Peyer's patch (tissue), 4 donors: ENCODE results near the gene COL17A1. TPM values are rescaled to one million over a fixed set of nuclear protein-coding genes. Genes with fewer than 3 reads are reported as not detected.

Experiments used
- DNase-seq, 3 donors: peaks; one replicate each; pipeline ENCODE4 v3.0.0-alpha.2; 2017 to 2019
- H3K27ac ChIP-seq, 4 donors: fragments of 200-600 bp; sonication (generic); one replicate each; pipeline ENCODE4 v1.5.1; 2016 to 2019
- H3K27me3 ChIP-seq, 2 donors: fragments of 200-600 bp; sonication (generic); one replicate each; pipeline ENCODE4 v1.5.1; 2019
- H3K36me3 ChIP-seq, 3 donors: fragments of 200-600 bp; sonication (generic); one replicate each; pipeline ENCODE4 v1.5.1; 2016 to 2019
- H3K4me1 ChIP-seq, 4 donors: fragments of 200-600 bp; sonication (generic); one replicate each; pipeline ENCODE4 v1.5.1; 2016 to 2019
- H3K4me3 ChIP-seq, 4 donors: fragments of 200-600 bp; sonication (generic); 1 replicate in 3 of 4; 2 replicates in 1 of 4; pipeline ENCODE4 v1.5.1; 2016 to 2019; ENCODE audit warnings: mild to moderate bottlenecking in 1 of 4
- H3K9me3 ChIP-seq, 4 donors: fragments of 200-600 bp; sonication (generic); one replicate each; pipeline ENCODE4 v1.5.1; 2016 to 2019; ENCODE audit warnings: mild to moderate bottlenecking in 1 of 4
- CTCF ChIP-seq, 6 experiments: fragments of 450-650 bp in 4 of 6; fragments of 200-600 bp in 2 of 6; sonication (generic) in 1 of 6; IDR thresholded peaks; one replicate each; pipeline ENCODE4 v1.5.1; 2017 to 2019; ENCODE audit warnings: antibody characterized with exemption in 6 of 6, mild to moderate bottlenecking in 3 of 6, moderate library complexity in 1 of 6
- POLR2A ChIP-seq, 2 donors: fragments of 450-650 bp; IDR thresholded peaks; one replicate each; pipeline ENCODE4 v1.5.1; 2017; ENCODE audit warnings: antibody characterized with exemption in 2 of 2, mild to moderate bottlenecking in 2 of 2, moderate library complexity in 2 of 2
- total RNA-seq, 4 donors: library from RNA; depleted of rRNA; stranded (reverse); fragments of >200 nt; gene quantifications; one replicate each; pipeline ENCODE4 v1.1.0, GENCODE V29; 2016

COL17A1 gene
- total RNA-seq, 4 donors from 2014 or later: 4.1 to 240 (median 97.1) TPM

- Histone ChIP-seq H3K27me3 (no peaks in the 10 kb centered on the region), H3K4me3 (no peak overlapping the region), H3K27ac (peak overlapping the region in 2 of 4 donors; percentile 98 to 99), H3K9me3 (no peaks in the 10 kb centered on the region), H3K36me3 (no peaks in the 10 kb centered on the region), H3K4me1 (peaks cover 0 to 15% (median 2%) of the 10 kb centered on the region in 4 donors)
- no peak for DNase-seq
- no peak for TF ChIP-seq POLR2A (IDR thresholded peaks at IDR 0.05)
- TF ChIP-seq CTCF (IDR thresholded peaks at IDR 0.05): no peak
Measured at GRCh38 chr10:104119996-104120395, 34.3 kb upstream of the COL17A1 start.

GRCh38 chr10:104117839-104118323 lies 32.2 kb upstream of the COL17A1 start:
- peak overlapping the region in 3 of 4 donors; percentile 15 to 80 (median 71) for H3K27ac ChIP-seq
- H3K36me3 ChIP-seq: no peaks in the 10 kb centered on the region
- peaks cover 0 to 15% (median 2%) of the 10 kb centered on the region in 4 donors for H3K4me1 ChIP-seq
- peak in 1 of 3 donors; percentile 71 for DNase-seq
- H3K27me3 ChIP-seq: no peaks in the 10 kb centered on the region
- TF ChIP-seq CTCF (IDR thresholded peaks at IDR 0.05) (no peak), POLR2A (IDR thresholded peaks at IDR 0.05) (peak in 1 of 2 donors; percentile 4)
- H3K9me3 ChIP-seq: no peaks in the 10 kb centered on the region
- H3K4me3 ChIP-seq: peak overlapping the region in 1 of 4 donors; percentile 6

GRCh38 chr10:104113376-104113956 lies 27.8 kb upstream of the COL17A1 start:
- H3K36me3 ChIP-seq: no peaks in the 10 kb centered on the region
- H3K9me3 ChIP-seq: no peaks in the 10 kb centered on the region
- no peak overlapping the region for H3K4me3 ChIP-seq
- H3K27ac ChIP-seq: no peak overlapping the region
- H3K4me1 ChIP-seq: peaks cover 0 to 5% (median 0%) of the 10 kb centered on the region in 4 donors
- DNase-seq: no peak
- TF ChIP-seq CTCF (IDR thresholded peaks at IDR 0.05): no peak
- TF ChIP-seq POLR2A (IDR thresholded peaks at IDR 0.05): no peak
- H3K27me3 ChIP-seq: no peaks in the 10 kb centered on the region

GRCh38 chr10:104109908-104110662 lies 24.4 kb upstream of the COL17A1 start:
- H3K27ac ChIP-seq: peak overlapping the region in 2 of 4 donors; percentile 50 to 83
- DNase-seq: no peak
- H3K9me3 ChIP-seq: no peaks in the 10 kb centered on the region
- H3K27me3 ChIP-seq: no peaks in the 10 kb centered on the region
- no peaks in the 10 kb centered on the region for H3K36me3 ChIP-seq
- TF ChIP-seq POLR2A (IDR thresholded peaks at IDR 0.05): peak in 1 of 2 donors; percentile 36
- TF ChIP-seq CTCF (IDR thresholded peaks at IDR 0.05): no peak
- H3K4me3 ChIP-seq: no peak overlapping the region
- no peaks in the 10 kb centered on the region for H3K4me1 ChIP-seq

- Histone ChIP-seq H3K4me3 (no peak overlapping the region), H3K27me3 (no peaks in the 10 kb centered on the region), H3K36me3 (no peaks in the 10 kb centered on the region), H3K27ac (no peak overlapping the region), H3K4me1 (no peaks in the 10 kb centered on the region), H3K9me3 (no peaks in the 10 kb centered on the region)
- no peak for DNase-seq
- no peak for TF ChIP-seq POLR2A (IDR thresholded peaks at IDR 0.05)
- no peak for TF ChIP-seq CTCF (IDR thresholded peaks at IDR 0.05)
Measured at GRCh38 chr10:104104926-104105325, 19.2 kb upstream of the COL17A1 start.
